ENCODE results near the gene B3GALT4. TPM values are rescaled to one million over a fixed set of nuclear protein-coding genes. Genes with fewer than 3 reads are reported as not detected.

The B3GALT4 gene
- total and polyA plus RNA-seq, 2 of the 13 experiments (the other 11 are each of a cell fraction or from before 2014, with no cell fraction given): 0.04 to 0.27 TPM

DNA sequence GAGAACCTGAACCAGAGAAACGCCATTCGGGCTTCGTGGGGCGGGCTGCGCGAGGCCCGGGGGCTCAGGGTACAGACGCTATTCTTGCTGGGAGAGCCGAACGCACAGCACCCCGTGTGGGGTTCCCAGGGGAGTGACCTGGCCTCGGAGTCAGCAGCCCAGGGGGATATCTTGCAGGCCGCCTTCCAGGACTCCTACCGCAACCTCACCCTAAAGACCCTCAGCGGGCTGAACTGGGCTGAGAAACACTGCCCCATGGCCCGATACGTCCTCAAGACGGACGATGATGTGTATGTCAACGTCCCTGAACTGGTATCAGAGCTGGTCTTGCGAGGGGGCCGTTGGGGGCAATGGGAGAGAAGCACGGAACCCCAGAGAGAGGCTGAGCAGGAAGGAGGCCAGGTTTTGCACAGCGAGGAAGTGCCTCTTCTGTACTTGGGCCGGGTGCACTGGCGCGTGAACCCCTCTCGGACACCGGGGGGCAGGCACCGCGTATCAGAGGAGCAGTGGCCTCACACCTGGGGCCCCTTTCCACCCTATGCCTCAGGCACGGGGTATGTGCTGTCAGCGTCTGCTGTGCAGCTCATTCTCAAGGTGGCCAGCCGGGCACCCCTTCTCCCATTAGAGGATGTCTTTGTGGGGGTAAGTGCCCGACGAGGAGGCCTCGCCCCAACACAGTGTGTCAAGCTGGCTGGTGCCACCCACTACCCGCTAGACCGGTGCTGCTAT lies 904 bp downstream of the B3GALT4 start (continued):
- TF ChIP-seq E2F5 (CRISPR knock-in tag; conservative IDR thresholded peaks at IDR 0.05) (no peak), MXD1 (CRISPR knock-in tag; IDR thresholded peaks at IDR 0.05) (no peak), JUNB (CRISPR knock-in tag; IDR thresholded peaks at IDR 0.05; ENCODE audit: borderline replicate concordance) (no peak), ZNF746 (CRISPR knock-in tag; IDR thresholded peaks at IDR 0.05) (no peak), ATM (IDR thresholded peaks at IDR 0.05; ENCODE audit: borderline replicate concordance) (no peak), MED13 (CRISPR knock-in tag; IDR thresholded peaks at IDR 0.05) (no peak), ZNF691 (CRISPR knock-in tag; IDR thresholded peaks at IDR 0.05; ENCODE audit: borderline replicate concordance, low read depth) (no peak), POLR2A (IDR thresholded peaks at IDR 0.05; ENCODE audit: insufficient read depth in 1 of 2, low read depth in 2 of 2, low read length in 2 of 2) (peak in 1 of 2 experiments; percentile 44; a peak in 2 of 4 replicates), NFIB (CRISPR knock-in tag; IDR thresholded peaks at IDR 0.05; ENCODE audit: borderline replicate concordance) (no peak), ZNF235 (CRISPR knock-in tag; IDR thresholded peaks at IDR 0.05; ENCODE audit: borderline replicate concordance) (0 out of 2 replicates have a peak, but pooled peaks have one; percentile 37), ZC3H13 (CRISPR knock-in tag; IDR thresholded peaks at IDR 0.05) (0 out of 2 replicates have a peak, but pooled peaks have one; percentile 4), SMAD1 (CRISPR knock-in tag; IDR thresholded peaks at IDR 0.05; ENCODE audit: borderline replicate concordance, low read depth) (no peak), TBX2 (CRISPR knock-in tag; IDR thresholded peaks at IDR 0.05; ENCODE audit: borderline replicate concordance) (no peak), ZNF350 (CRISPR knock-in tag; IDR thresholded peaks at IDR 0.05; ENCODE audit: borderline replicate concordance, low read depth) (peak; percentile 22; the same call in 1 of the 2 replicates), ZNF580 (CRISPR knock-in tag; IDR thresholded peaks at IDR 0.05; ENCODE audit: borderline replicate concordance, low read depth) (no peak), CREB1 (IDR thresholded peaks at IDR 0.05) (no peak), CREB1 (CRISPR knock-in tag; IDR thresholded peaks at IDR 0.05) (no peak), MYPOP (CRISPR knock-in tag; IDR thresholded peaks at IDR 0.05) (no peak), TERF1 (CRISPR knock-in tag; IDR thresholded peaks at IDR 0.05) (no peak)
- TF ChIP-seq, protein P1, sequence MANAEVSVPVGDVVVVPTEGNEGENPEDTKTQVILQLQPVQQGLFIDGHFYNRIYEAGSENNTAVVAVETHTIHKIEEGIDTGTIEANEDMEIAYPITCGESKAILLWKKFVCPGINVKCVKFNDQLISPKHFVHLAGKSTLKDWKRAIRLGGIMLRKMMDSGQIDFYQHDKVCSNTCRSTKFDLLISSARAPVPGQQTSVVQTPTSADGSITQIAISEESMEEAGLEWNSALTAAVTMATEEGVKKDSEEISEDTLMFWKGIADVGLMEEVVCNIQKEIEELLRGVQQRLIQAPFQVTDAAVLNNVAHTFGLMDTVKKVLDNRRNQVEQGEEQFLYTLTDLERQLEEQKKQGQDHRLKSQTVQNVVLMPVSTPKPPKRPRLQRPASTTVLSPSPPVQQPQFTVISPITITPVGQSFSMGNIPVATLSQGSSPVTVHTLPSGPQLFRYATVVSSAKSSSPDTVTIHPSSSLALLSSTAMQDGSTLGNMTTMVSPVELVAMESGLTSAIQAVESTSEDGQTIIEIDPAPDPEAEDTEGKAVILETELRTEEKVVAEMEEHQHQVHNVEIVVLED (CRISPR knock-in tag; IDR thresholded peaks at IDR 0.05; ENCODE audit: borderline replicate concordance): no peak
- TF ChIP-seq, protein P2, sequence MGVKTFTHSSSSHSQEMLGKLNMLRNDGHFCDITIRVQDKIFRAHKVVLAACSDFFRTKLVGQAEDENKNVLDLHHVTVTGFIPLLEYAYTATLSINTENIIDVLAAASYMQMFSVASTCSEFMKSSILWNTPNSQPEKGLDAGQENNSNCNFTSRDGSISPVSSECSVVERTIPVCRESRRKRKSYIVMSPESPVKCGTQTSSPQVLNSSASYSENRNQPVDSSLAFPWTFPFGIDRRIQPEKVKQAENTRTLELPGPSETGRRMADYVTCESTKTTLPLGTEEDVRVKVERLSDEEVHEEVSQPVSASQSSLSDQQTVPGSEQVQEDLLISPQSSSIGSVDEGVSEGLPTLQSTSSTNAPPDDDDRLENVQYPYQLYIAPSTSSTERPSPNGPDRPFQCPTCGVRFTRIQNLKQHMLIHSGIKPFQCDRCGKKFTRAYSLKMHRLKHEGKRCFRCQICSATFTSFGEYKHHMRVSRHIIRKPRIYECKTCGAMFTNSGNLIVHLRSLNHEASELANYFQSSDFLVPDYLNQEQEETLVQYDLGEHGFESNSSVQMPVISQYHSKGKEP (CRISPR knock-in tag; IDR thresholded peaks at IDR 0.05): no peak
